ENCODE measurements around the gene FBXO10. TPM values are rescaled to one million over a fixed set of nuclear protein-coding genes. Genes with fewer than 3 reads are reported as not detected.

The FBXO10 gene
- total and polyA plus RNA-seq, 2 of the 8 experiments (the other 6 are each of a cell fraction or from before 2014, with no cell fraction given) = 13.1 to 13.9 TPM

GRCh38 chr9:37555786-37556185, 20.4 kb downstream of the FBXO10 start:
- Histone ChIP-seq H3K4me3 (ENCODE audit: extremely low read depth in 1 of 4, insufficient read depth in 2 of 4, low read depth in 3 of 4, low read length in 4 of 4) (no peak overlapping the region), H4K91ac (replicated peaks; ENCODE audit: insufficient read length, low read length) (no peak overlapping the region), H3K79me2 (ENCODE audit: control insufficient read depth in 1 of 2, insufficient read depth in 2 of 2, low read length in 2 of 2) (0 out of 4 replicates have a peak, but pooled peaks cover 0 to 2% of the 10 kb centered on the region in 2 experiments), H4K5ac (ENCODE audit: insufficient read length, low read depth, low read length) (no peak overlapping the region), H3K9ac (replicated peaks in 1 of 4; ENCODE audit: extremely low read depth in 1 of 4, low read depth in 3 of 4, low read length in 3 of 4) (no peak overlapping the region), H3K36me3 (ENCODE audit: control insufficient read depth in 2 of 4, insufficient read depth in 4 of 4, low read length in 3 of 4) (no peaks in the 10 kb centered on the region), H4K8ac (ENCODE audit: extremely low read depth, insufficient read depth, low read length) (no peak overlapping the region), H3K4me2 (ENCODE audit: insufficient read depth in 1 of 2, low read depth in 2 of 2, low read length in 2 of 2) (no peak overlapping the region), H2AK5ac (ENCODE audit: low read depth, low read length) (no peak overlapping the region), H2BK5ac (ENCODE audit: low read depth, low read length) (no peak overlapping the region), H3K56ac (replicated peaks; ENCODE audit: insufficient read length, low read depth, low read length) (no peak overlapping the region), H3K27me3 (replicated peaks in 1 of 4; ENCODE audit: control insufficient read depth in 3 of 4, extremely low read depth in 1 of 4, insufficient read depth in 3 of 4, low read length in 3 of 4) (no peaks in the 10 kb centered on the region), H3K18ac (ENCODE audit: extremely low read depth, low read length) (no peak overlapping the region), H3K27ac (ENCODE audit: low read depth, low read length) (no peak overlapping the region), H4K20me1 (replicated peaks in 1 of 2; ENCODE audit: control insufficient read depth in 1 of 2, insufficient read depth in 2 of 2, low read length in 2 of 2) (peaks cover 0 to 2% of the 10 kb centered on the region in 2 experiments), H2BK20ac (ENCODE audit: low read length) (no peak overlapping the region), H2BK12ac (ENCODE audit: low read depth, low read length) (no peak overlapping the region), H3K23ac (ENCODE audit: insufficient read length) (no peak overlapping the region), H3K14ac (ENCODE audit: insufficient read length) (no peak overlapping the region), H2AFZ (ENCODE audit: low read length) (no peak overlapping the region), H3K9me3 (ENCODE audit: insufficient read depth in 2 of 2, low read depth in 1 of 2, low read length in 1 of 2) (no peaks in the 10 kb centered on the region), H2BK120ac (replicated peaks; ENCODE audit: low read depth, low read length) (no peak overlapping the region), H3K79me1 (ENCODE audit: low read depth, low read length) (no peaks in the 10 kb centered on the region), H3K4me1 (replicated peaks in 1 of 4; ENCODE audit: control insufficient read depth in 3 of 4, insufficient read depth in 4 of 4, low read length in 3 of 4) (peaks cover 0 to 8% (median 2%) of the 10 kb centered on the region in 4 experiments; a peak in 2 of 7 replicates), H3K23me2 (ENCODE audit: low read depth, low read length) (no peaks in the 10 kb centered on the region), H3K4ac (replicated peaks; ENCODE audit: insufficient read length, low read depth, low read length) (no peak overlapping the region), H2BK15ac (ENCODE audit: low read length) (no peak overlapping the region)
- TF ChIP-seq RXRA (IDR thresholded peaks at IDR 0.05; ENCODE audit: insufficient read depth, low read depth, low read length) = no peak
- TF ChIP-seq TEAD4 (IDR thresholded peaks at IDR 0.05; ENCODE audit: low read depth, low read length) = no peak
- no peak for TF ChIP-seq ASH2L (IDR thresholded peaks at IDR 0.05; ENCODE audit: low read length)
- TF ChIP-seq MAX (IDR thresholded peaks at IDR 0.05) = no peak
- DNase-seq (ENCODE audit: low read depth in 1 of 2, low spot score in 2 of 2) (no peak), FAIRE-seq (no peak)
- ChIA-PET CTCF (ENCODE audit: partially characterized antibody) (interaction anchor here (0.6 to 0.7 kb wide), 2 partner anchors 15 to 1542 kb away, joined by 3 read pairs; no protein-coding TSS in a partner anchor), POLR2A (ENCODE audit: partially characterized antibody) (no interaction called here)
